K562 (cell line): Measurements from ENCODE around the gene RIT1. TPM values are rescaled to one million over a fixed set of nuclear protein-coding genes. Genes with fewer than 3 reads are reported as not detected.

Experiments used
- ATAC-seq: fragments of 200-7000 bp; cut with Tn5 transposase; 3 replicates; pipeline ENCODE4 v1.9.1; 2020; ENCODE audit warnings: moderate library complexity
- BruUV-seq: library from RNA; stranded (reverse); fragments of 400-500 nt; replicated peaks from 2 replicates; lab custom pipeline; 2021; lab: Mats Ljungman, UMichigan
- CTCF ChIA-PET: fragments of 300-600 bp; formaldehyde crosslinking; extraction: SDS; loops from one replicate; lab custom pipeline; 2021; ENCODE audit warnings: low intra/inter-chr PET ratio; lab: Yijun Ruan, JAX
- POLR2A ChIA-PET: fragments of 300-600, 350-650 bp; sonication (Branson Sonifier 250); formaldehyde crosslinking; extraction: SDS; loops from one replicate; lab custom pipeline; 2021; ENCODE audit warnings: antibody characterized with exemption, inconsistent platforms; lab: Yijun Ruan, JAX
- DNase-seq, 4 experiments: peaks; one replicate each; pipeline versions ENCODE4 v3.0.0 to v3.0.0-alpha.2; 2011 to 2018; ENCODE audit warnings: low spot score in 3 of 4, mixed read lengths in 3 of 4; ENCODE audit errors: extremely low read depth in 1 of 4
- FAIRE-seq: peaks from 2 replicates; lab custom pipeline; 2011; peaks lifted over from hg19 to GRCh38; lab: Jason Lieb, UNC
- H2AFZ ChIP-seq: 2 replicates; pipeline ENCODE4 v1.6.0; 2011; ENCODE audit warnings: low read depth, low read length, control low read depth, inconsistent platforms
- H3K27ac ChIP-seq: fragments of 200-600 bp; 3 replicates; pipeline ENCODE4 v1.8.0; 2011; ENCODE audit warnings: low read depth, mild to moderate bottlenecking, control low read depth, inconsistent platforms, low read length, moderate library complexity, mixed read lengths; ENCODE audit errors: extremely low read depth
- H3K27me3 ChIP-seq, 2 experiments: fragments of 300-600 bp in 1 of 2; 2 replicates in 1 of 2; 3 replicates in 1 of 2; pipeline versions ENCODE4 v1.6.0 to v1.8.0; 2011; ENCODE audit warnings: inconsistent platforms in 2 of 2, low read length in 2 of 2, mild to moderate bottlenecking in 1 of 2, mixed read lengths in 1 of 2, moderate library complexity in 1 of 2; ENCODE audit not compliant: control insufficient read depth in 2 of 2, insufficient read depth in 2 of 2
- H3K36me3 ChIP-seq: fragments of 300-600 bp; 3 replicates; pipeline ENCODE4 v1.8.0; 2011; ENCODE audit warnings: mild to moderate bottlenecking, low read length, inconsistent platforms; ENCODE audit not compliant: control insufficient read depth, insufficient read depth
- H3K4me1 ChIP-seq, 2 experiments: fragments of 200-600 bp in 1 of 2; replicated peaks in 1 of 2; 2 replicates in 1 of 2; 3 replicates in 1 of 2; pipeline versions ENCODE4 v1.5.1 to v1.8.0; 2011; ENCODE audit warnings: inconsistent platforms in 2 of 2, low read length in 2 of 2, mild to moderate bottlenecking in 1 of 2, mixed read lengths in 1 of 2, moderate library complexity in 1 of 2; ENCODE audit not compliant: control insufficient read depth in 2 of 2, insufficient read depth in 2 of 2
- H3K4me2 ChIP-seq: 2 replicates; pipeline ENCODE4 v1.6.1; 2011; ENCODE audit warnings: low read length, control low read depth, inconsistent platforms, mixed read lengths; ENCODE audit not compliant: insufficient read depth
- H3K4me3 ChIP-seq: fragments of 200-600 bp; sonication (generic), shearing (Covaris generic); 2 replicates; pipeline ENCODE4 v1.5.1; 2016; ENCODE audit warnings: control low read depth, inconsistent platforms
- H3K79me2 ChIP-seq: fragments of 200-600 bp; 3 replicates; pipeline ENCODE4 v1.8.0; 2011; ENCODE audit warnings: low read length, inconsistent platforms; ENCODE audit not compliant: control insufficient read depth, insufficient read depth
- H3K9ac ChIP-seq, 2 experiments: 2 replicates each; pipeline versions ENCODE4 v1.6.0 to v1.6.1; 2011; ENCODE audit warnings: low read depth in 2 of 2, low read length in 2 of 2, control low read depth in 1 of 2, inconsistent platforms in 1 of 2, mild to moderate bottlenecking in 1 of 2, mixed read lengths in 1 of 2; ENCODE audit not compliant: insufficient read depth in 1 of 2
- H3K9me1 ChIP-seq: one replicate; pipeline ENCODE4 v1.6.0; 2011; ENCODE audit warnings: inconsistent platforms, mild to moderate bottlenecking, low read length, moderate library complexity; ENCODE audit not compliant: control insufficient read depth, insufficient read depth
- H3K9me3 ChIP-seq: replicated peaks from 2 replicates; pipeline ENCODE4 v1.5.1; 2011; ENCODE audit warnings: low read depth, low read length, inconsistent platforms; ENCODE audit not compliant: control insufficient read depth, insufficient read depth
- H4K20me1 ChIP-seq: replicated peaks from 2 replicates; pipeline ENCODE4 v1.6.1; 2011; ENCODE audit warnings: low read length, inconsistent platforms, mixed read lengths; ENCODE audit not compliant: control insufficient read depth, insufficient read depth
- RAD21 ChIP-seq, 2 experiments: fragments of 250-450 bp in 1 of 2; fragments of 450-650 bp in 1 of 2; sonication (Bioruptor Pico) in 1 of 2; formaldehyde crosslinking in 1 of 2; IDR thresholded peaks in 1 of 2; conservative IDR thresholded peaks in 1 of 2; 2 replicates each; pipeline versions ENCODE4 v1.4.0 to v1.8.0; 2020 to 2022; ENCODE audit warnings: mild to moderate bottlenecking in 2 of 2, moderate library complexity in 1 of 2
- SPI1 ChIP-seq: IDR thresholded peaks from 2 replicates; pipeline ENCODE4 v1.6.1; 2011; ENCODE audit warnings: low read depth, low read length, control low read depth, borderline replicate concordance
- WGBS: fragments of 100-300 bp; shearing (Covaris generic); methylation state at CpG from one replicate; pipeline ENCODE4 v1.1.6; 2016; ENCODE audit warnings: low coverage, mixed read lengths; ENCODE audit not compliant: insufficient coverage; ENCODE audit errors: missing lambda C conversion rate; 5-methylcytosine and 5-hydroxymethylcytosine counted together
- in situ Hi-C: fragments of 300-500 bp; cut with MboI; formaldehyde crosslinking; loops from 4 replicates; pipeline ENCODE4 v1.15.0; 2018; ENCODE audit warnings: inconsistent platforms, mixed read lengths
- intact Hi-C: fragments of 100-400 bp; cut with micrococcal nuclease; formaldehyde crosslinking; loops from 2 replicates; pipeline ENCODE4 v1.14.2; 2022
- polyA plus RNA-seq, 8 experiments: library from polyadenylated mRNA; depleted of rRNA in 4 of 8; stranded (reverse) in 5 of 8; unstranded in 3 of 8; fragments of >200 nt; fragmentation: Nextera tagmentation in 2 of 8; fragmentation: Illumina TruSeq in 1 of 8; extraction: Ambion mirVana in 2 of 8; extraction: Trizol in 1 of 8; gene quantifications; 2 replicates each; pipeline versions ENCODE4 v1.2.1 to v1.2.3, GENCODE V29; 2011 to 2014; ENCODE audit warnings: inconsistent platforms in 1 of 8, missing spikeins in 1 of 8
- total RNA-seq, 7 experiments: library from RNA; depleted of rRNA in 6 of 7; stranded (reverse); fragments of >200 nt in 6 of 7; fragmentation: Illumina TruSeq in 2 of 7; extraction: Trizol in 2 of 7; gene quantifications; 2 replicates each; pipeline versions ENCODE4 v1.2.1 to v1.2.3, GENCODE V29; 2011 to 2021; ENCODE audit warnings: low replicate concordance in 1 of 7
- TF ChIP-seq, protein P1 (sequence below), 3 experiments: IDR thresholded peaks in 2 of 3; conservative IDR thresholded peaks in 1 of 3; 2 replicates each; pipeline ENCODE4 v1.5.1; 2011 to 2012; ENCODE audit warnings: low read length in 3 of 3, mild to moderate bottlenecking in 3 of 3, control low read depth in 2 of 3, improper control_type of control experiment in 1 of 3, inconsistent platforms in 1 of 3, low read depth in 1 of 3, mixed read lengths in 1 of 3, moderate library complexity in 1 of 3; ENCODE audit not compliant: insufficient read depth in 2 of 3

The RIT1 gene
- total and polyA plus RNA-seq, 9 of the 15 experiments (the other 6 are each of a cell fraction or from before 2014, with no cell fraction given) = 13.5 to 57.6 (median 22.9) TPM

GRCh38 chr1:155867766-155868165 is 43.4 kb downstream of the RIT1 start:
- ChIA-PET CTCF (no interaction called here), POLR2A (interaction anchor here (1.9 kb wide), 1 partner anchor 8 kb away, joined by 9 read pairs; the partner anchor contains the start of gene SYT11)
- no peaks in the 10 kb centered on the region for H3K9me1 ChIP-seq
- H3K9me3 ChIP-seq = no peaks in the 10 kb centered on the region
- no peak overlapping the region for H3K4me3 ChIP-seq
- H3K79me2 ChIP-seq = no peaks in the 10 kb centered on the region
- no peak overlapping the region for H3K9ac ChIP-seq
- 20% methylated on average over 8 of the region's 8 CpGs for whole genome bisulfite sequencing
- TF ChIP-seq, protein P1, sequence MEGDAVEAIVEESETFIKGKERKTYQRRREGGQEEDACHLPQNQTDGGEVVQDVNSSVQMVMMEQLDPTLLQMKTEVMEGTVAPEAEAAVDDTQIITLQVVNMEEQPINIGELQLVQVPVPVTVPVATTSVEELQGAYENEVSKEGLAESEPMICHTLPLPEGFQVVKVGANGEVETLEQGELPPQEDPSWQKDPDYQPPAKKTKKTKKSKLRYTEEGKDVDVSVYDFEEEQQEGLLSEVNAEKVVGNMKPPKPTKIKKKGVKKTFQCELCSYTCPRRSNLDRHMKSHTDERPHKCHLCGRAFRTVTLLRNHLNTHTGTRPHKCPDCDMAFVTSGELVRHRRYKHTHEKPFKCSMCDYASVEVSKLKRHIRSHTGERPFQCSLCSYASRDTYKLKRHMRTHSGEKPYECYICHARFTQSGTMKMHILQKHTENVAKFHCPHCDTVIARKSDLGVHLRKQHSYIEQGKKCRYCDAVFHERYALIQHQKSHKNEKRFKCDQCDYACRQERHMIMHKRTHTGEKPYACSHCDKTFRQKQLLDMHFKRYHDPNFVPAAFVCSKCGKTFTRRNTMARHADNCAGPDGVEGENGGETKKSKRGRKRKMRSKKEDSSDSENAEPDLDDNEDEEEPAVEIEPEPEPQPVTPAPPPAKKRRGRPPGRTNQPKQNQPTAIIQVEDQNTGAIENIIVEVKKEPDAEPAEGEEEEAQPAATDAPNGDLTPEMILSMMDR (IDR thresholded peaks at IDR 0.05 in 2 of 3, conservative IDR thresholded peaks at IDR 0.05 in 1 of 3; ENCODE audit: insufficient read depth in 2 of 3, low read depth in 1 of 3, low read length in 3 of 3) = 0 out of 6 replicates have a peak, but pooled peaks of 1 of the 3 experiments have one; percentile 11
- TF ChIP-seq SPI1 (no peak), RAD21 (CRISPR knock-in tag; conservative IDR thresholded peaks at IDR 0.05 in 1 of 2, IDR thresholded peaks at IDR 0.05 in 1 of 2) (peak in 1 of 2 experiments; percentile 17; a peak in 1 of 4 replicates)
- no peak overlapping the region for H3K27ac ChIP-seq
- peak in 1 of 4 experiments; percentile 45 for DNase-seq
- H3K36me3 ChIP-seq = no peaks in the 10 kb centered on the region
- ATAC-seq = peak; percentile 80
- FAIRE-seq = no peak
- no peaks in the 10 kb centered on the region for H4K20me1 ChIP-seq
- no TSS peak for BruUV-seq
- in situ Hi-C loops = no loop called here
- no peak overlapping the region for H3K4me2 ChIP-seq
- intact Hi-C loops = no loop called here
- H3K4me1 ChIP-seq = no peaks in the 10 kb centered on the region; a peak in 1 of 5 replicates
- H3K27me3 ChIP-seq = no peaks in the 10 kb centered on the region; a peak in 1 of 5 replicates
- peak overlapping the region; percentile 80 for H2AFZ ChIP-seq
